Large intestine (tissue), 3 donors: Measurements from ENCODE around the gene SDK1. TPM values are rescaled to one million over a fixed set of nuclear protein-coding genes. Genes with fewer than 3 reads are reported as not detected.
"Not testable (repeated sequence)": the region's sequence is repeated elsewhere in the genome, so short reads cannot be mapped to it uniquely, and the experiment has no call there.

Experiments used
- DNase-seq, 2 donors: peaks; one replicate each; pipeline versions ENCODE4 v3.0.0 to v3.0.0-alpha.2; 2013
- H3K27ac ChIP-seq: one replicate; pipeline ENCODE4 v1.5.1; 2013; ENCODE audit warnings: low read length
- H3K27me3 ChIP-seq: 2 replicates; pipeline ENCODE4 v1.6.1; 2013; ENCODE audit warnings: low read length; ENCODE audit not compliant: control insufficient read depth, insufficient read depth
- H3K36me3 ChIP-seq: 2 replicates; pipeline ENCODE4 v1.6.1; 2013; ENCODE audit warnings: low read length; ENCODE audit not compliant: control insufficient read depth, insufficient read depth
- H3K4me1 ChIP-seq: one replicate; pipeline ENCODE4 v1.6.1; 2013; ENCODE audit warnings: low read length; ENCODE audit not compliant: control insufficient read depth, insufficient read depth
- H3K4me3 ChIP-seq: one replicate; pipeline ENCODE4 v1.5.1; 2013; ENCODE audit warnings: low read length
- H3K9me3 ChIP-seq: one replicate; pipeline ENCODE4 v1.6.1; 2013; ENCODE audit warnings: mild to moderate bottlenecking, low read depth, low read length, moderate library complexity; ENCODE audit not compliant: control insufficient read depth
- whole genome bisulfite sequencing: methylation state at CpG from one replicate; pipeline ENCODE4 v1.1.5; 2013; ENCODE audit warnings: low lambda C conversion rate; ENCODE audit not compliant: insufficient coverage; 5-methylcytosine and 5-hydroxymethylcytosine counted together
- polyA plus RNA-seq: library from polyadenylated mRNA; unstranded; fragments of 120-200 nt; gene quantifications from one replicate; pipeline ENCODE4 v1.2.1, GENCODE V29; 2013

The SDK1 gene
- polyA plus RNA-seq, 1 donor: 6.4 TPM

DNA sequence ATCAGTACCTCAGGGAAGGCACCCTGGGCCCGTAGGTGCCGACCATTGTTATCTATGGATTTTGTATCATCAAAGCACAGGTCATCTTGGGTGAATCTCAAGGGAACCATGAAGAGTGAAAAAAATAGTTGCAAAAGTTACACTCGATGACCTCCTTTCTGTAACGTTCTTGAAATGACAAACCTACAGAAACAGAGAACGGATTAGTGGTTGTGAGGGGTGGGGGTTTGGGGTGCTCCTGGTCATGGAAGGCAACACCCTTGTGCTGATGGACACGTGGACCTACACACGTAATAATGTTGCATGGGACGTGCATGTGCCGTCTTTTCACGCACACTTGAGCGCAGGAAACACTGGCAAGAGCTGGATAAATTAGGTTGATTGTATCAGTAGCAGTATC is 655.9 kb downstream of the SDK1 start:
- H3K4me3 ChIP-seq: no peak overlapping the region
- WGBS: 80% methylated on average over 1 of the region's 11 CpGs
- DNase-seq: no peak

DNA sequence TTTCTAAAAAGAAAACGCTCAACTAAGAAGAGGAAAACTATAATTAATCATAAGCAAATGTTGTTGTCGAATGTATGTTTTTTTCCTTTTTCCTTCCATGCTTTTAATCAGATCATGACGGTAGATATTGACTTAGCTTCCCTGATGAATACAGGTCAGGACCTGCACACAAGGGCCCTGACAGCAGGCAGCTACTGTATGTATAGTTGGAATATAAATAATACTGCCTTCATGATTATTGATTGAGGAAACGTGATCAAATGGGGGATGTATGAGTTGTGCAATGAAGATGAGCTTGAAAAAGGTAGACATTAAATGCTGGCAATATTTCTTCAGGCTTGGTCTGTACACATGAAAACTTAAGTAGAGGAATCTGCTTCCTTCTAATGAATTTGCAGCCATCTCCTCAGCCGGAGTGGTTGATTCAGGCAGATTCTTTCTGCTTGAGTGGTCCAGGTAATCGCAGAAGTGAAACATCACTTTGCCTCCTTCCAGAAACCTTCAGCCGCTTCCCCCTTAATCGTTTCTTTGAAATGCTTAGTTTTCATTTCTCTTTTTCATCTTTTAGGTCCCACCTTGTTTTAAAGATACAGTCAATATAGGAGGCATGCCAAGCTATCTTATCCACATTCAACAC is 656.5 kb downstream of the SDK1 start:
- Histone ChIP-seq H3K9me3 (no peaks in the 10 kb centered on the region), H3K27me3 (no peaks in the 10 kb centered on the region), H3K4me3 (no peak overlapping the region), H3K27ac (no peak overlapping the region), H3K36me3 (no peaks in the 10 kb centered on the region), H3K4me1 (no peaks in the 10 kb centered on the region)
- 90% methylated on average over 4 of the region's 8 CpGs for WGBS
- DNase-seq: no peak

More for the DNA sequence above, 655.9 kb downstream of the SDK1 start:
- no peak overlapping the region for H3K27ac ChIP-seq
- H3K4me1 ChIP-seq: no peaks in the 10 kb centered on the region
- H3K36me3 ChIP-seq: no peaks in the 10 kb centered on the region
- no peaks in the 10 kb centered on the region for H3K27me3 ChIP-seq
- no peaks in the 10 kb centered on the region for H3K9me3 ChIP-seq

DNA sequence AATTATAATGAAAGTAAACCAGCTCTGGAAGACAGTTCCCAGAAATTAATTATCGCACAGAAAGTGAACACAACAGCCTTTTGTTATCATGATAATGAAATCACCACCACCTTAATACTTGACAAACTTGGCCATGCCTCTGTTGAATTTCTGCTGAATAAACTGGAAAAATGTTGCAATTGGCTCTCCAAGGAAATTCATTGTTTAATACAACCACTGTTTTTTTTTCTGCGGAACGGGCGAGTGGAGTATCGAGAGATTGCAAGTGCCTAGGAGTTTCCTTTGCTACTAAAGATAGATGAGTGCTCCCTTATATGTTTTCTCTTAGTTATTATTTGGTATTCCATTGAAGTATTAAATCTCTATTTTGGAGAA is 657.0 kb downstream of the SDK1 start:
- no peak overlapping the region for H3K27ac ChIP-seq
- H3K27me3 ChIP-seq: no peaks in the 10 kb centered on the region
- H3K36me3 ChIP-seq: no peaks in the 10 kb centered on the region
- H3K9me3 ChIP-seq: no peaks in the 10 kb centered on the region
- WGBS: 79% methylated on average over 4 of the region's 5 CpGs
- no peak overlapping the region for H3K4me3 ChIP-seq
- no peaks in the 10 kb centered on the region for H3K4me1 ChIP-seq
- DNase-seq: no peak

DNA sequence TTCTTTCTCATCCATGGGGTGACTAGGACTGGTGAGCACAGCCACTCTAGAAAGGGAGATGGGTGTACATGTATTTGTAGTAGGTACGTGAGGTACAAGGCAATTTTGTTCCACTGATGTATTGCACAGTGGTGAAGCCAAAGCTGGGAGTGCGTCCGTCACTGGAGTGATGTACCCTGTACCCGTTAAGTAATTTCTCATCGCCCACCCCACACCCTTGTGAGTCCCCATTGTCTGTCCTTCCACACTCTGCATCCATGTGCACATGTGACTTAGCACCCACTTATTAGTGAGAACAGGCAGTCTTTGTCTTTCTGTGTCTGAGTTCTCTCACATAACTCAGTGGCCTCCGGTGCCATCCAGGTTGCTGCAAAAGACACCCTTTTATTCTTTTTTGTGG is 658.3 kb downstream of the SDK1 start:
- WGBS: 100% methylated on average over 1 of the region's 6 CpGs
- H3K4me1 ChIP-seq: no peaks in the 10 kb centered on the region

DNA sequence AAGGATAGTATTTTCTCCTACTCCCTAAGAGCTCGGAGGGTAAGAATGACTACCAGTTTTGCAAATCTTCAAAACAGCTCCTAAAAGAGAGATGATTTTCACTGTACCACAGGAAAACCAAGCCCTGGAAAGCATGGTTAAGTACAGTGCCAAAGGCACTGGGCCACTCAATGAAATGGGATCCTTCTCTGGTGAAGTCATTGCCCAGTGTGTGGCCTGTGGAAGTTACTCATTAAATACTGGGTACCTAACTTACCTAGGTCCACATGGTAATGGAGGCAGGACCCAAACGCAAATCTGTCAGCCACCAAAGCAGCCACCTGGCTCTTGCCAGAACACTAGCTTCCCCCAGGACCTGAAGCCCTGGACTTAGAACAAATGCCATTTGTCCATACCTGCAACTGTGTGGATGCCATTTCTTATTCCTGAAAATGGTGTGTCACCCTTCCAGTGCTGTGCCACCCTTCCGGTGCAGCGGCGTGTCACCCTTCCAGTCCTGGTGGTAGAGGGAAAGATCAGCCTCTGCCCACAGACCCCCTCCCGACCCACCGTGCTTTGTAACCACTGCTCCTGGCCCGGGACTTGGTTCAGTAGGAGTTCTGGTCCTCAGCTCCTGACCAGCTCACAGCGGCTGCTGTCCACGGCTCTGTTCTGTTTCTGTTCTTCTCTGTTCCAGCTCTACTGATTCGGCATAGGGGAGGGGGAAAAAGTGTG is 659.2 kb downstream of the SDK1 start:
- WGBS: 100% methylated on average over 1 of the region's 11 CpGs
- DNase-seq: no peak
- no peaks in the 10 kb centered on the region for H3K4me1 ChIP-seq

More for the DNA sequence above, 658.3 kb downstream of the SDK1 start:
- H3K27me3 ChIP-seq: no peaks in the 10 kb centered on the region
- H3K4me3 ChIP-seq: no peak overlapping the region
- no peaks in the 10 kb centered on the region for H3K36me3 ChIP-seq
- no peak overlapping the region for H3K27ac ChIP-seq
- no peaks in the 10 kb centered on the region for H3K9me3 ChIP-seq
- no peak for DNase-seq

GRCh38 chr7:3960942-3961341 is 659.9 kb downstream of the SDK1 start:
- Histone ChIP-seq H3K36me3 (no peaks in the 10 kb centered on the region), H3K4me3 (no peak overlapping the region), H3K9me3 (no peaks in the 10 kb centered on the region), H3K27ac (no peak overlapping the region), H3K4me1 (no peaks in the 10 kb centered on the region), H3K27me3 (no peaks in the 10 kb centered on the region)
- DNase-seq: no peak
- WGBS: 100% methylated on average over 1 of the region's 3 CpGs

More for the DNA sequence above, 659.2 kb downstream of the SDK1 start:
- no peaks in the 10 kb centered on the region for H3K36me3 ChIP-seq
- H3K27me3 ChIP-seq: no peaks in the 10 kb centered on the region
- H3K9me3 ChIP-seq: no peaks in the 10 kb centered on the region
- no peak overlapping the region for H3K27ac ChIP-seq
- H3K4me3 ChIP-seq: no peak overlapping the region

DNA sequence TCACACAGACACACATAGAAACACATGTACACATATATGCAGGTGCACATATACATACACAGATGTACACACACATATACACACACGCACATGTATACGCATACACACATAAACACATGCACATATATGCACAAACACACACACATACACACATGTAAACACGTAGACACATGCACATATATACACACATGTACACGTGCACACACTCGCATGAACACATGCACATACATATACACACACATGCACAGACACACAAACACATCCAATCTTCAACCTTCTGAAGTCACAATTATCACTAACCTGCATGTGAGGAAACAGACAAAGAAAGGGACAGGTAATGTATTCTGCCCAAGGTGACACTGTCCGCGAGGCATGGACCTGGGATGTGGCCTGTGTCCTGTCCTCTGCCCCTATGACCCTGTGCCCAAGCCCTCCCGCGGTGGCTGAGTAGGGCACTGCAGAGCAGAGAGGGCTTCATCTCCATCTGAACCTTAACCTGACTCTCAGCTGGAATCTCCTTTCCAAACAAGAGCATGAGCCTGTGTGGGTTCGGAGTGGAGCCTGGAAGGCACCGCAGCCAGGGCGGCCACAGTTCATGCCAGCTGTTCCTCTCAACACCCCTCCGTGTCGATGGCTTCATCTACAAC is 660.9 kb downstream of the SDK1 start:
- 100% methylated on average over 1 of the region's 14 CpGs for WGBS
- H3K4me3 ChIP-seq: no peak overlapping the region
- no peak overlapping the region for H3K27ac ChIP-seq
- DNase-seq: no peak
- no peaks in the 10 kb centered on the region for H3K4me1 ChIP-seq
- no peaks in the 10 kb centered on the region for H3K27me3 ChIP-seq
- no peaks in the 10 kb centered on the region for H3K36me3 ChIP-seq
- no peaks in the 10 kb centered on the region for H3K9me3 ChIP-seq

GRCh38 chr7:3963768-3964167 is 662.7 kb downstream of the SDK1 start:
- not testable (repeated sequence) for H3K27me3 ChIP-seq, H3K27ac ChIP-seq, H3K9me3 ChIP-seq, H3K4me1 ChIP-seq, H3K4me3 ChIP-seq, H3K36me3 ChIP-seq, DNase-seq
- WGBS: no CpG with 5 or more reads among the region's 11 CpGs

DNA sequence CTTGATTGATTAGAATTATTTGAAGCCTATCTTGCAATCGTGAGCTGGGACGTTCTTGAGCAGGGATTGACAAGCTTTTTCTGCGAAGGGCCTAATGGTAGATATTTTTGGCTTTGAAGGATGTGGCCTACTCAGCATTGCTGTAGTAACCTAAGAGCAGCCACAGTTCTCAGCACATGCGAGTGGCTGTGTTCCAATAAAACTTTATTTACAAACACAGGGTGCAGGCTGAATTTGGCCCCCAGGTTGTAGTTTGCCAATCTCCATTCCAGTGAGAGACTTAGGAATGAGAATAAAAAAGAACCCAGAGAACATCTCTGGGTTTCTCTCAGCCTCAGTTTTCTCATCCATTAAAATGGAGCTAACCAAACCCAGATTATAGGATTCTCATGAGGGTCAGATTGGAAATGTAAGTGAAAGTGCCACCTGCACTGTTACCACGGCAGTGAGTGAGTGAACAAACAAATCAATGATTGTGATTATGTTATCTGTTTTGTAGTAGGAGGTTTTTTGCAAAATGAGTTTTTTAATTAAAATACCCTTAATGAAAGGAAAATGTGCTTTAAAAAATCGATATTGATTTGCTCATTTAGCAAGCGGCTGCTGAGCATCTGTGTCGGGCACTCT is 664.0 kb downstream of the SDK1 start:
- DNase-seq: no peak
- WGBS: 95% methylated on average over 4 of the region's 8 CpGs
- Histone ChIP-seq H3K9me3 (no peaks in the 10 kb centered on the region), H3K27ac (no peak overlapping the region), H3K36me3 (peaks cover 2% of the 10 kb centered on the region), H3K4me1 (no peaks in the 10 kb centered on the region), H3K4me3 (no peak overlapping the region), H3K27me3 (no peaks in the 10 kb centered on the region)

DNA sequence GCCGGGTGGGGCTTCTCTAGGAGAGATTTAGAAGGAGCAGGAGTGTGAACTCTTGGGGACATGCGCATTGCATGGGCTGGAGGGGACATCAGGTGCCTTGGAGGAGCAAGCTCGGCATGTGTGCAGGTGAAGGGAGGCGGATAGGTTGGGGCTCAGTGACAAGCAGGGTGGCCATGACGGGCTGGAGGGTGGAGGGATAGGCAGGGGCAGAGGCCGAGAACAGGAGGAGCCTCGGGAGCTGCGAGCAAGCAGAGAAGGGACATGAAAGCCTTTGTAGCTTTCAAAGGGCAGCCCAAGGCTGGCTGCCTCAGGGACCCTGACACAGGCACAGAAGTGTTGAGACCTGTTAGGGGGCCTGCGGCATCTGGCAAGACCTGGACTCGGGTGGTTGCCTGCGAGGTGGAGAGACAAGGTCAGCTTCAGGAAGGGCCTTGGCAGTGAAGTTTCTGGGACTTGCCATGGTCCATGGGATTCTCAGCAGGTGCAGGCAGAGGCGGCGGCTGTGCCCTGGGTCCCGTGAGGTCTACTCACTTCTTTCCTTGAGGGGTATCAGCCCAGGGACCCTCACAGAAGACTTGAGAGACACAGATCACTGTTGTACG is 664.8 kb downstream of the SDK1 start:
- no peaks in the 10 kb centered on the region for H3K27me3 ChIP-seq
- no peak overlapping the region for H3K4me3 ChIP-seq
- H3K4me1 ChIP-seq: no peaks in the 10 kb centered on the region
- no CpG with 5 or more reads among the region's 15 CpGs for WGBS
- H3K9me3 ChIP-seq: no peaks in the 10 kb centered on the region
- DNase-seq: no peak
- H3K36me3 ChIP-seq: peaks cover 2% of the 10 kb centered on the region
- H3K27ac ChIP-seq: no peak overlapping the region
